ENCODE measurements around the gene KIF3B. TPM values are rescaled to one million over a fixed set of nuclear protein-coding genes. Genes with fewer than 3 reads are reported as not detected.

Gene KIF3B
- total RNA-seq, 4 donors from 2014 or later = 26.6 to 46.5 (median 37.5) TPM

DNA sequence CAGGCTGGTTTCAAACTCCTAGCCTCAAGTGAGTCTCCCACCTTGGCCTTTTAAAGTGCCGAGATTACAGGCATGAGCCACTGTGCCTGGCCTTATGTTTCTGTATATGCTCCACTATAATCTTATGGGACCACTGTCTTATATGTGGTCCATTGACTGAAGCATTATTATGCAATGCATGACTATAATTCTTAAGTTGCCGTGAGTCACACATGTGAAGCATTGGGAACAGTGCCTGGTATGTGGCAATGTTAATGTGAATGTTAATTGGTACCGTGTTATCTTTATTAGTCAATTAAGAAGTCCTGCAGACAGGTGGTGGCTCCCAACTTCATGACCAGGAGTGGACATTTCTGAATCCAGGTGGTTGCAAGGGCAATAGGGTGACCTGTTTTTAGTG is 66.0 kb downstream of the KIF3B start:
- no peak for DNase-seq
- Histone ChIP-seq H3K27ac (no peak overlapping the region), H3K4me1 (peaks cover 0 to 10% (median 6%) of the 10 kb centered on the region in 4 donors), H3K9me3 (no peaks in the 10 kb centered on the region), H3K4me3 (no peak overlapping the region), H3K27me3 (no peaks in the 10 kb centered on the region), H3K36me3 (no peaks in the 10 kb centered on the region)
- 84 to 100% methylated on average over 3 of the region's 3 CpGs for WGBS, 2 donors (ENCODE audit: low coverage in 1 of 2)
- intact Hi-C loops (cut with DNase I; ENCODE audit: low total_unique reads) = no loop called here
- in situ Hi-C loops (cut with MboI; ENCODE audit: low pct_ligation_motif_present in 1 of 4, low pct_unique_long_range_greater_than_20kb in 1 of 4, low sequenced_read_pairs in 3 of 4) = loop anchor here in 2 of 4 donors (25.0 kb wide), 1 partner anchor 319 kb away; the partner anchor contains the start of gene C20orf203 (in 2 of the 2)
- TF ChIP-seq CTCF (IDR thresholded peaks at IDR 0.05) = no peak
- no peak for TF ChIP-seq EP300 (IDR thresholded peaks at IDR 0.05; ENCODE audit: low read depth)
- no peak for TF ChIP-seq POLR2AphosphoS5 (IDR thresholded peaks at IDR 0.05)
- TF ChIP-seq POLR2A (IDR thresholded peaks at IDR 0.05) = no peak

DNA sequence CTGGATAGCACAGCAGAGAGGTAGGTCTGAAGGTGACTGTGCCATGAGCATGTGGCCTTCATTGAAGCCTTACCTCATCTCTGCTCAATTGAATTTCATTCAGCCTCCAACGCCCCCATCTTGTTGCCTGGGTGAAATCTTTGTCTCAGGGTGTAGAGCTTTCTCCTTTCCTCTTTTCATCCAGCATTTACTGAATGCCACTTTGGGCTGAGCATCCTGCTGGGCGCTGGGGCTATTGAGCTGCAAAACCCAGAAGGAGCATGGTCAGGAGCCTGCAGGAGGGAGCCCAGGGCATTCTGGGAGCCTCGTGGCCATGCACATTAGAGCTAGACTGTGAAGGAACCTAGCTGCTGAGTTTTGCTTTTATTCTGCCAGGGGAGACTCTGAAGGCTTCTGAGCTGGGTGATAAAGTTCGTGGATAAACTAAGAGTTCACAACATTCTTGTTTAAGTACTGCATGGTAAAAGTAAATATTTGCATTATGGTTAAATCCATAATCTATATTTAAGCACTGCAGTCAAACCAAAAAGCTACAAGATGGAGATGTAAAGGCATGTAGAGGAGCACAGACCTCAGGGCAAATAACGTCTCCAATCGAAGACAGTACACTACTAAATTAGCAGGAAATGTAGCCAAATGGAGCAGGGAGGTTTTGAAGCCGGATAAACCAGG is 67.5 kb downstream of the KIF3B start:
- WGBS, 2 donors (ENCODE audit: low coverage in 1 of 2) = 7 to 41% methylated on average over 3 to 7 of the region's 7 CpGs
- TF ChIP-seq POLR2A (IDR thresholded peaks at IDR 0.05) (no peak), EP300 (IDR thresholded peaks at IDR 0.05; ENCODE audit: low read depth) (no peak), POLR2AphosphoS5 (IDR thresholded peaks at IDR 0.05) (no peak), CTCF (IDR thresholded peaks at IDR 0.05) (no peak)
- intact Hi-C loops (cut with DNase I; ENCODE audit: low total_unique reads) (no loop called here), in situ Hi-C loops (cut with MboI; ENCODE audit: low pct_ligation_motif_present in 1 of 4, low pct_unique_long_range_greater_than_20kb in 1 of 4, low sequenced_read_pairs in 3 of 4) (loop anchor here in 2 of 4 donors (25.0 kb wide), 1 partner anchor 317 kb away; the partner anchor contains the start of gene C20orf203 (in 2 of the 2))
- peak; percentile 6 for DNase-seq
- H3K4me1 ChIP-seq = peaks cover 0 to 10% (median 6%) of the 10 kb centered on the region in 4 donors
- no peak overlapping the region for H3K4me3 ChIP-seq
- H3K27me3 ChIP-seq = no peaks in the 10 kb centered on the region
- no peak overlapping the region for H3K27ac ChIP-seq
- H3K9me3 ChIP-seq = no peaks in the 10 kb centered on the region
- no peaks in the 10 kb centered on the region for H3K36me3 ChIP-seq

DNA sequence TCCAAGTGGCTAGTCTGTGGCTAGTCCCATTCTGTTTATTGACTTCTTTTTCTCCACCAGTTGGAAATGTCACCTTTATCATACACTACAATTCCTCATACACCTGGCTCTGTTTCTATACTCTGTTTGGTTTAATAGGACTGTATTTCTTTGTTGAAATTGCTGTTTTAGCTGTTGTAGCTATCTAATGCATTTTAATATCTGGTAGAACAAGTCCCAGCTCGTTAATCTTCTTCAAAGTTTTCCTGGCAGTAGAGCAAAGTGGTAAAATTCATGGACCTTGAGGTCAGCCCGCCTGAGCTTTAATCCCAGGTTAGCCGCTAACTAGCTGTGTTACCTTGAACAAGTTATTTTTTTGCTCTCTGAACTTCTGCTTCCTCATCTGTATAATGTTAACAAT is 70.8 kb downstream of the KIF3B start:
- Histone ChIP-seq H3K4me3 (no peak overlapping the region), H3K4me1 (peaks cover 0 to 10% (median 6%) of the 10 kb centered on the region in 4 donors), H3K36me3 (no peaks in the 10 kb centered on the region), H3K27ac (no peak overlapping the region), H3K27me3 (no peaks in the 10 kb centered on the region), H3K9me3 (no peaks in the 10 kb centered on the region)
- WGBS, 2 donors (ENCODE audit: low coverage in 1 of 2) = 68 to 76% methylated on average over 3 of the region's 3 CpGs
- DNase-seq = peak; percentile 3
- intact Hi-C loops (cut with DNase I; ENCODE audit: low total_unique reads) = no loop called here
- in situ Hi-C loops (cut with MboI; ENCODE audit: low pct_ligation_motif_present in 1 of 4, low pct_unique_long_range_greater_than_20kb in 1 of 4, low sequenced_read_pairs in 3 of 4) = loop anchor here in 2 of 4 donors (25.0 kb wide), 1 partner anchor 314 kb away; the partner anchor contains the start of gene C20orf203 (in 2 of the 2)
- TF ChIP-seq POLR2AphosphoS5 (IDR thresholded peaks at IDR 0.05) (no peak), EP300 (IDR thresholded peaks at IDR 0.05; ENCODE audit: low read depth) (no peak), CTCF (IDR thresholded peaks at IDR 0.05) (no peak), POLR2A (IDR thresholded peaks at IDR 0.05) (no peak)

GRCh38 chr20:32350421-32350820 is 73.0 kb downstream of the KIF3B start:
- H3K4me1 ChIP-seq = peaks cover 0 to under 1% (median 0%) of the 10 kb centered on the region in 4 donors
- in situ Hi-C loops (cut with MboI; ENCODE audit: low pct_ligation_motif_present in 1 of 4, low pct_unique_long_range_greater_than_20kb in 1 of 4, low sequenced_read_pairs in 3 of 4) (loop anchor here in 1 of 4 donors (25.0 kb wide), 1 partner anchor 88 kb away; no protein-coding TSS in a partner anchor), intact Hi-C loops (cut with DNase I; ENCODE audit: low total_unique reads) (no loop called here)
- no peaks in the 10 kb centered on the region for H3K9me3 ChIP-seq
- TF ChIP-seq POLR2AphosphoS5 (IDR thresholded peaks at IDR 0.05) (no peak), EP300 (IDR thresholded peaks at IDR 0.05; ENCODE audit: low read depth) (no peak), POLR2A (IDR thresholded peaks at IDR 0.05) (no peak), CTCF (IDR thresholded peaks at IDR 0.05) (no peak)
- WGBS, 2 donors (ENCODE audit: low coverage in 1 of 2) = 89 to 90% methylated on average over 2 to 3 of the region's 3 CpGs
- no peak overlapping the region for H3K27ac ChIP-seq
- H3K27me3 ChIP-seq = no peaks in the 10 kb centered on the region
- DNase-seq = peak; percentile 2
- no peaks in the 10 kb centered on the region for H3K36me3 ChIP-seq
- H3K4me3 ChIP-seq = no peak overlapping the region
